ENCODE measurements around the gene FGF16. TPM values are rescaled to one million over a fixed set of nuclear protein-coding genes. Genes with fewer than 3 reads are reported as not detected.
"Not testable (repeated sequence)": the region's sequence is repeated elsewhere in the genome, so short reads cannot be mapped to it uniquely, and the experiment has no call there.

The FGF16 gene
- 0.41 TPM for total RNA-seq

DNA sequence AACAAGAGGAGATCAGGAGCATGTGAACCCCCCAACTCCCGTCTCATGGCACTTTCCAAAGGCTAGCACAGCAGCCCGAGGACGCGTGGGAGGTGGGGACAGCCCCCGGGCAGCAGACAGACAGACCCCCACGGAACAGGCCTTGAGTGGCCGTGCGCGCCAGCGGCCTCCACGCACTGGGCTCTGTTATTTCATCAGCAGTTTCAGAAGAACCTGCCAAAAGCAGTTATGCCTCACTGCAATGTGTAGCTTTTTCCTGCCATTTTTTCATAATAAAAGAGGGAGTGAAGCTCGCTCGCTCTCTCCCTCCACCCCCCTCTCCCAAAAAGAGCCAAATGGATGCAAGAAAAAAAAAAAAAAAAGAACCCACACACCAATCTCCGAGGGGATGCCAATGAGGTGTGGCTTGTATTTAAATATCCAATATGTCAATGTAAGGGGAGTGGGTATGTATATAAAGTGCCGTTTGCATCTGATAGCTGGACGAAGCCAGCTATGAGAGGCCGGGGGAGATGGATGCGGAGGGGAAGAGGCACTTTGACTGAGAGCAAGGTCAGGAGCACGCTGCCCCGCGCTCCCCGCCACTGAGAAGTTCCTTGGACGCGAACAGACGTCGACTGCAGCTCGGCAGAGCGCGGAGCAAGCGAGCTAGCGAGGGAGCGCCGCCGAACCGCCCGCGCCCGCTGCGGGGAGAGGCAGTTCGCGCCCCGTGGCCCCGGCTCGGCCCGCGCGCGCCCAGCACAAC is at the start of gene FGF16:
TSS of gene FGF16 (plus strand) at position 482 of the 745 bp plus-strand sequence. CDS start 286 bp downstream, outside the sequence.
- DNase-seq (ENCODE audit: low spot score in 2 of 2) (no peak), FAIRE-seq (no peak)

GRCh38 chrX:77398330-77398954 is 48.7 kb upstream of the FGF16 start:
- FAIRE-seq, result no peak
- no peak for DNase-seq (ENCODE audit: low spot score in 2 of 2)

GRCh38 chrX:77404419-77404818 is 42.8 kb upstream of the FGF16 start:
- DNase-seq (ENCODE audit: low spot score in 2 of 2), result no peak
- no peak for FAIRE-seq

GRCh38 chrX:77407821-77408220 is 39.4 kb upstream of the FGF16 start:
- not testable (repeated sequence) for FAIRE-seq; DNase-seq (ENCODE audit: low spot score in 2 of 2)

- no peak for DNase-seq (ENCODE audit: low spot score in 2 of 2)
- FAIRE-seq, result no peak
These were observed 34.6 kb upstream of the FGF16 start for GRCh38 chrX:77412631-77413030.

- DNase-seq (ENCODE audit: low spot score in 2 of 2) (no peak), FAIRE-seq (no peak)
These were observed 32.0 kb upstream of the FGF16 start for GRCh38 chrX:77415161-77415560.

DNA sequence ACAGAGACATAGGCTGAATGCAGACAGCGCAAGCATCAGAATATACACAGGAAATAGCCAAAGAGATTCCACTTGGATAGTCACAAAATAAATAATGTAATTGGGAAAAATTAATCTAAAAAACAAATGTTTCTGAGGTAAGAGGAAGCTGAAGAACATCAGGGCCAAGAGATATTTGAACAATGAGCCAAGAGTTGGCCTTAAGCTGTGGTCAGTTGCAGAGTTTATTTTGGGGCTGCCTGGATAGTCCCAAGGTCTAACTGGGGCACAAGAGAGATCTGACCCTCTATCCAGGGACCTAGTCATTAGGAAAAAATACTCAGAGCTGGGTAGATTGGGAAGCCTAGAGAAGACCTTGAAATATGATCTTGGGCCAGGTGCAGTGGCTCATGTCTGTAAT is 31.3 kb upstream of the FGF16 start:
- DNase-seq (ENCODE audit: low spot score in 2 of 2) (no peak), FAIRE-seq (no peak)

GRCh38 chrX:77422891-77423648 is 24.1 kb upstream of the FGF16 start:
- FAIRE-seq (no peak), DNase-seq (ENCODE audit: low spot score in 2 of 2) (no peak)

DNA sequence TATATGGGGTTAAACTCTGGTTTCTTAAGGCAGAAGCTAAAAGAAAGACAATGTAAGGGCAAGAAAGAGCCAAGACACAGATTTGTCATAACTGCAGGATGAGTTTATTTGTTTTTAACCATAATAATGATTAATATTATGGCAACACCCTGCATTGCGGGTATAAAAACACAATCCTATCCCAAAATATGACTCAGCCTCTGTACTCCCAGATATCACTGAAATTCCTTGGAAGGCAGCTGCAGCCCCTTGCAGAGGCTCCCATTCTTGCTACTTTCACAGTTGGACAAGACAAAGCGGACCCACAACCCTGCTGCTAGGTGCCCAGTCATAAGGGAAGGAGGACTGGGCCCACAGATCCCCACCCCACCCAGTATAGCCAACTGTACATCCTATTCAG is 20.4 kb upstream of the FGF16 start:
- FAIRE-seq, result no peak
- no peak for DNase-seq (ENCODE audit: low spot score in 2 of 2)

- DNase-seq (ENCODE audit: low spot score in 2 of 2), result no peak
These were observed 19.6 kb upstream of the FGF16 start for GRCh38 chrX:77427611-77428010.

DNA sequence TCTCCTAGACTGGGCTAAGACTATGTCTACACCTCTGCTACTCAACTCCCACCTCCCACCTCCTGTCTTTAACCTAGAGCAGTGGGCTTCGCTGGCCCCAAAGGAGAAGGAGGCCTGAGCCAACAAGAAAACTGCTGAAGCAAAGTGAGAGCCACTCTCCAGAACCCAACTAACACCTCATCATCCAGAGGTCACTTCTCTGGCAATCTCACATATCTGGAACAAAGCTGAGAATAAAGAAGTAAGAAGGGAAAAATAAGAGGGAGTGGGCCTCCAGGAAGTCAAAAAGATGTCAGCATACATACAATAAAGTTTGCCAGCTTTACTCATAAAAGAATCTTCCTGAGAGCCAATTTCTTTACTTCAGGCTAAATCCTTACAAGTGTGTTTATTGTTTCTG is 18.6 kb upstream of the FGF16 start:
- DNase-seq (ENCODE audit: low spot score in 2 of 2), result no peak
- FAIRE-seq, result no peak

More at GRCh38 chrX:77427611-77428010, 19.6 kb upstream of the FGF16 start:
- no peak for FAIRE-seq

- DNase-seq (ENCODE audit: low spot score in 2 of 2) (no peak), FAIRE-seq (no peak)
These were observed 16.0 kb upstream of the FGF16 start for GRCh38 chrX:77431227-77431626.

GRCh38 chrX:77433001-77433400 is 14.2 kb upstream of the FGF16 start:
- DNase-seq (ENCODE audit: low spot score in 2 of 2) (no peak), FAIRE-seq (no peak)

DNA sequence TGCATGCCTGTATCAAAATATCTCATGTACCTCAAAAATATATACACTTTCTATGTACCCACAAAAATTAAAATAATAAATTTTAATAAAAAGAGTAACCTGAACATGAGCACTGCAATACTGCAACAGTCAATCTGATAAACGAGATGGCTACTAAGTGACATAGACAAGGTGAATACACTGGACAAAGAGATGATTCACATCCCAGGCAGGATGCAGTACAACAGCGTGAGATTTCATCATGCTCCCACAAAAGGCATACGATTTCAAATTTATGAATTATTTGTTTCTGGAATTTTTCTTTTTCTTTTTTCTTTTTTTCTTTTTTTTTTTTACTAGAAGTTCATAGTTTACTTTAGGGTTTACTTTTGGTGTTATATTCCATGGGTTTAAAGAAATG is 12.2 kb upstream of the FGF16 start:
- no peak for FAIRE-seq

DNA sequence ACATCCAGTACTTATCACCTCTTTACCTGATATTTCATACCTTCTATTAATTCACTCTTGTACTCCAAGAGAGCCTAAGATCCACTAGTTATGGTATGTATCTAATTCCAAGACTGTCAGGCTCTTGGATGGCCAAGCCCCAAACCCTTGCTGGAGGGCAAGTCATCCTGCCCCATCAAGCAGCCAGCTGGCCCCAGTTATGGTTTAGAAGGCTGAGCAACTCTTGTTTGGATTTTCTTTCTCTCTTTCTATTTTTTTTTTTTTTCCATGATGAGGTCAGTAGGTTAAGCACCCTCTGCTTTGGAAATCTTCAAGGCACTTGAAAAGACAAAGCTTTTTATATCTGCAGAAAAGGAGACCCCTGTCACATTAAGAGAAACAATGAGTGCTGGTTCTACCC is 10.9 kb upstream of the FGF16 start:
- no peak for FAIRE-seq

More for the DNA sequence above, 12.2 kb upstream of the FGF16 start:
- no peak for DNase-seq (ENCODE audit: low spot score in 2 of 2)

DNA sequence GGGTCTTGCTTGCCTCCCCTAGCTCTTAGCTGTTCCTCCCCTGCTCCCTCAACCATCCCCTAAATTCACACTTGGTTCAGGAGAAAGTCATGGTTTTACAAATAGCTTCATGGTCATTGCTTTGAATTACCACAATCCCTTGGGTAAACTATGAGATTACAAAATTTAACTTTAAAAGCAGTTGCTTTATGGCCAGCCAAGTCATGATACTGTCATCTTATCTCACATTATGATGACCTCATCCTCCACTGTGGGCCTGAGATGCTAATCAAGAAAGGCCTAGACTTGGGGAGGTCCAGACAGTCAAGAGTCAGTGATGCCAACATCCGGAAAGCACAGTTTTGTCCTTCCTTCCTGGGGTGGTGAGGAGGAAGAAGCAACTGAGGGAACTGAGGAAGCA is 10.5 kb upstream of the FGF16 start:
- FAIRE-seq (no peak), DNase-seq (ENCODE audit: low spot score in 2 of 2) (no peak)

More for the DNA sequence above, 10.9 kb upstream of the FGF16 start:
- no peak for DNase-seq (ENCODE audit: low spot score in 2 of 2)

- FAIRE-seq (no peak), DNase-seq (ENCODE audit: low spot score in 2 of 2) (no peak)
These were observed 6.9 kb upstream of the FGF16 start for GRCh38 chrX:77440330-77440729.

DNA sequence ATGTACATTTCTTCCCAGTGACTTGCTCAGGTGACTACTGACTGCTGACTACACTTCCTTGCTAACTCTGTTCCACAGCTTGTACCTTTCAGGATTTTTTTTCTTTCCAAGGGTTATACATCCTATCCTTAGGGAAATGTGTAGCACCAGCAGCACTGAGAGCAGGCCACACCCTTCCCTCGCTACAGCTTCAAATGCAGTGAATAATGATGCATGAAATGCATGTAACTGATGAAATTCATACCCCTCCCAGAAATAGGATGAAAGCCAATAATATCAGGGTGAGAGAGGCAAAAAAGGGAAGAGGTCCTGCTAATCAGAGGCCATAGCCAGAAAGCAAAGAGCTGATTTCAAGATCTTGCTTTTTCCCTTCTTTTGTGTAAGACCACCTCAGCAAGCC is 6.2 kb upstream of the FGF16 start:
- FAIRE-seq (no peak), DNase-seq (ENCODE audit: low spot score in 2 of 2) (no peak)

- DNase-seq (ENCODE audit: low spot score in 2 of 2) (no peak), FAIRE-seq (no peak)
These were observed 5.7 kb upstream of the FGF16 start for GRCh38 chrX:77441479-77441878.

DNA sequence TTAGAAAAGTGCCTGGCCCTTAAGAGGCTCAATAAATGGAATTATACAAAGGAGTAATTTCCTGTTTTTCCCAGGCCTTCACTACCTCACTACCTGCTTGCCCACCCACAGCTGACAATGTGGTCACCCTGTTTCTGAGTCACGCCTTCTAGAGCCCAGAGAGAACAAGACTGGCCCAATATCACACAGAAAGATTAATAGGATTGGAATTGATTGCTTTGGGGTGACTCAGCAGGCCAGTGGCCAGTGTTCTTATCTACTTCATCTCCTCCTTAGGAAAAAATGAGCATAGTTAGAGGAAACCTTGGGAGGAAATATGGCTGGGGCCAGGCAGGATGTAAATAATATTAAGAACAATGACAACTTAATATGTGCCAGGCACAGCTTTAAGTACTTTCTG is 4.5 kb upstream of the FGF16 start:
- FAIRE-seq, result no peak

GRCh38 chrX:77444075-77444474 is 3.1 kb upstream of the FGF16 start:
- no peak for FAIRE-seq

More for the DNA sequence above, 4.5 kb upstream of the FGF16 start:
- no peak for DNase-seq (ENCODE audit: low spot score in 2 of 2)

More at GRCh38 chrX:77444075-77444474, 3.1 kb upstream of the FGF16 start:
- no peak for DNase-seq (ENCODE audit: low spot score in 2 of 2)

All from frontal cortex (tissue), 4 donors.